Measurements from ENCODE around the gene SLC22A1.

Gene SLC22A1

GRCh38 chr6:160203076-160203475 is 81.5 kb downstream of the SLC22A1 start:
- Histone ChIP-seq H3K36me3 (ENCODE audit: control insufficient read depth in 2 of 2, insufficient read depth in 2 of 2, low read length in 2 of 2) (no peaks in the 10 kb centered on the region), H3K27ac (ENCODE audit: low read length) (no peak overlapping the region), H3K9me3 (ENCODE audit: control insufficient read depth in 2 of 2, low read length in 2 of 2) (no peaks in the 10 kb centered on the region), H3K4me3 (ENCODE audit: low read length in 2 of 2) (no peak overlapping the region), H3K4me1 (ENCODE audit: control insufficient read depth, insufficient read depth, low read length) (no peaks in the 10 kb centered on the region), H3K9ac (ENCODE audit: low read length in 2 of 2) (no peak overlapping the region), H3K27me3 (ENCODE audit: control insufficient read depth in 1 of 2, insufficient read depth in 2 of 2, low read length in 2 of 2) (no peaks in the 10 kb centered on the region)

GRCh38 chr6:160203522-160203921 is 81.9 kb downstream of the SLC22A1 start:
- no peaks in the 10 kb centered on the region for H3K36me3 ChIP-seq (ENCODE audit: control insufficient read depth in 2 of 2, insufficient read depth in 2 of 2, low read length in 2 of 2)
- H3K4me1 ChIP-seq (ENCODE audit: control insufficient read depth, insufficient read depth, low read length), result no peaks in the 10 kb centered on the region
- no peaks in the 10 kb centered on the region for H3K9me3 ChIP-seq (ENCODE audit: control insufficient read depth in 2 of 2, low read length in 2 of 2)
- no peak overlapping the region for H3K4me3 ChIP-seq (ENCODE audit: low read length in 2 of 2)
- H3K27ac ChIP-seq (ENCODE audit: low read length), result no peak overlapping the region
- no peak overlapping the region for H3K9ac ChIP-seq (ENCODE audit: low read length in 2 of 2)
- H3K27me3 ChIP-seq (ENCODE audit: control insufficient read depth in 1 of 2, insufficient read depth in 2 of 2, low read length in 2 of 2), result no peaks in the 10 kb centered on the region

- Histone ChIP-seq H3K27ac (ENCODE audit: low read length) (no peak overlapping the region), H3K9ac (ENCODE audit: low read length in 2 of 2) (no peak overlapping the region)
These were observed 82.3 kb downstream of the SLC22A1 start for GRCh38 chr6:160203953-160204352.

DNA sequence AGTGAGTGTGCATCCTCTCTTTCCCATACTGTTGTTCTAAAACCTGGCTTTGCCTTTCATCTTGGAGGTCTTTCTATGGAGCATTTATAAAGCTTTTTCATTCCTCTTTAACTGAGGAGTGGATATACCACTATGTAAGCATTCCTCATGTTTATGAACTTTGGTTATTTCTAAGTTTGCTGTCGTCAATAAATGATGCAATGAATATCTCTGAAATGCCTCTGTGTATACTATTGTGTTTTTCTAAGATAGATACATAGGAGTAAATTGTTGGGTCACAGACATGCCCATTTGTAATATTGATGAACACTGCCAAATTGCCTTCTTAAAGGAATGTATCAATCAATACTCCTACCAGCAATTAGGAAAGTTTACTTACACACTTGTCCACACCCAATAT is 83.1 kb downstream of the SLC22A1 start:
- Histone ChIP-seq H3K27ac (ENCODE audit: low read length) (no peak overlapping the region), H3K4me3 (ENCODE audit: low read length in 2 of 2) (no peak overlapping the region), H3K9ac (ENCODE audit: low read length in 2 of 2) (no peak overlapping the region), H3K4me1 (ENCODE audit: control insufficient read depth, insufficient read depth, low read length) (no peaks in the 10 kb centered on the region), H3K9me3 (ENCODE audit: control insufficient read depth in 2 of 2, low read length in 2 of 2) (no peaks in the 10 kb centered on the region), H3K27me3 (ENCODE audit: control insufficient read depth in 1 of 2, insufficient read depth in 2 of 2, low read length in 2 of 2) (no peaks in the 10 kb centered on the region), H3K36me3 (ENCODE audit: control insufficient read depth in 2 of 2, insufficient read depth in 2 of 2, low read length in 2 of 2) (no peaks in the 10 kb centered on the region)

More at GRCh38 chr6:160203953-160204352, 82.3 kb downstream of the SLC22A1 start:
- no peaks in the 10 kb centered on the region for H3K27me3 ChIP-seq (ENCODE audit: control insufficient read depth in 1 of 2, insufficient read depth in 2 of 2, low read length in 2 of 2)
- H3K36me3 ChIP-seq (ENCODE audit: control insufficient read depth in 2 of 2, insufficient read depth in 2 of 2, low read length in 2 of 2), result no peaks in the 10 kb centered on the region
- H3K4me3 ChIP-seq (ENCODE audit: low read length in 2 of 2), result no peak overlapping the region
- H3K9me3 ChIP-seq (ENCODE audit: control insufficient read depth in 2 of 2, low read length in 2 of 2), result no peaks in the 10 kb centered on the region
- H3K4me1 ChIP-seq (ENCODE audit: control insufficient read depth, insufficient read depth, low read length), result no peaks in the 10 kb centered on the region

GRCh38 chr6:160207618-160208017 is 86.0 kb downstream of the SLC22A1 start:
- no peaks in the 10 kb centered on the region for H3K4me1 ChIP-seq (ENCODE audit: control insufficient read depth, insufficient read depth, low read length)

More at GRCh38 chr6:160207618-160208017, 86.0 kb downstream of the SLC22A1 start:
- Histone ChIP-seq H3K27ac (ENCODE audit: low read length) (no peak overlapping the region), H3K36me3 (ENCODE audit: control insufficient read depth in 2 of 2, insufficient read depth in 2 of 2, low read length in 2 of 2) (no peaks in the 10 kb centered on the region), H3K9ac (ENCODE audit: low read length in 2 of 2) (no peak overlapping the region), H3K4me3 (ENCODE audit: low read length in 2 of 2) (no peak overlapping the region), H3K27me3 (ENCODE audit: control insufficient read depth in 1 of 2, insufficient read depth in 2 of 2, low read length in 2 of 2) (no peaks in the 10 kb centered on the region), H3K9me3 (ENCODE audit: control insufficient read depth in 2 of 2, low read length in 2 of 2) (no peaks in the 10 kb centered on the region)

Measured in stomach smooth muscle (tissue), 2 donors.